HTERT RPE-1 (cell line): Measurements from ENCODE around the gene MAPK4.
"Not testable (repeated sequence)": the region's sequence is repeated elsewhere in the genome, so short reads cannot be mapped to it uniquely, and the experiment has no call there.

Source experiments
- in situ Hi-C: fragments of 300-500 bp; cut with MboI; formaldehyde crosslinking; loops from 4 replicates; pipeline ENCODE4 v1.14.3; 2020; ENCODE audit warnings: low sequenced_read_pairs

MAPK4 gene

GRCh38 chr18:50573679-50574078 lies 13.8 kb downstream of the MAPK4 start:
- in situ Hi-C loops: no loop called here

GRCh38 chr18:50578030-50578429 lies 18.1 kb downstream of the MAPK4 start:
- in situ Hi-C loops: no loop called here

- in situ Hi-C loops: no loop called here
Observed at GRCh38 chr18:50578651-50579050, 18.8 kb downstream of the MAPK4 start.

DNA sequence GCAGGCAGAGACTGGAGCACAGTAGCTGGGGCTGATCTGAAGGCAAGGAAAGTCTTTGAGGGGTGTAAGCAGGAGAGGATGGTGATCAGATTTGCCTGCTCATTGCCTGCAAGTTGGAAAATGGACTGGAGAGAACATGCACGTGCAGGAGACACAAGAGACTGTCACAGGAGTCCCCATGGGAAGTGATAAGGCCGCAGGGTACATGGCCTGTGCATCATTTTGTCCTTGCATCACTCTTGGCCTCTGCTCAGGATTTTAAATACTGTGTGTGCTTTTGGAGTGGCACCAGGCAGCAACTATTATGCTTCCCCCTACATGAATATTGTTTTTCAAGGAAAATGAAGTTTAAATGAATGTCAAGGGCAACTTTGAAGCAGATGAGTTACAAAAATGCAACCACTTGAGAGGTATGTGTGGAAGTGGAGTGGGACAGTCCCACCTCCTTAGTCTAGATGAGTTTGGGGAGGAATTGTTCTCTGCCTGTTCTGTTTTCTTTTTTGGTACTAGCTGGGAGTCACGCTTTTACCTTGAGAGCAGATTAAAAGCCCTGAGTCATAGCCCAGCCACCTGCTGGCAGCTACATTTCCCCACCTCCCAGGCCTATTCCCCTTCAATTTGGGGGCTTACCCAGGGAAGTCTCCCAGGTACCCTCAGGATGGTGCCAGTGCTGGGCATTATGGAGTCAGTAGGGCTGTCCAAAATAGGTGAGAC lies 19.3 kb downstream of the MAPK4 start:
- in situ Hi-C loops: no loop called here

- in situ Hi-C loops: no loop called here
Observed at GRCh38 chr18:50581517-50581916, 21.6 kb downstream of the MAPK4 start.

GRCh38 chr18:50582500-50582899 lies 22.6 kb downstream of the MAPK4 start:
- in situ Hi-C loops: no loop called here

GRCh38 chr18:50586710-50587109 lies 26.8 kb downstream of the MAPK4 start:
- in situ Hi-C loops: no loop called here

- in situ Hi-C loops: no loop called here
Observed at GRCh38 chr18:50590593-50590992, 30.7 kb downstream of the MAPK4 start.

DNA sequence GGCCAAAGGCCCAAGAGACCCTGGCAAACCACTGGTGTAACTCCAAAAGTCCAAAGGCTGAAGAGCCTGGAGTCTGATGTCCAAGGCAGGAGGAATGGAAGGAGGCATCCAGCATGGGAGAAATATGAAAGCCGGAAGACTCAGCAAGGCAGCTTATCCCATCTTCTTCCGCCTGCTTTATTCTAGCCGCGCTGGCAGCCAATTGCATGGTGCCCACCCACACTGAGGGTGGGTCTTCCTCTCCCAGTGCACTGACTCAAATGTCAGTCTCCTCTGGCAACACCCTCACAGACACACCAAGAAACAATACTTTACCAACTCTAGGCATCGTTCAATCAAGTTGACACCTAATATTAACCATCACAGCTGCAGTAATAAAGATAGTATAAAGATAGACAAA lies 34.1 kb downstream of the MAPK4 start:
- in situ Hi-C loops: no loop called here

GRCh38 chr18:50594942-50595341 lies 35.1 kb downstream of the MAPK4 start:
- in situ Hi-C loops: no loop called here

GRCh38 chr18:50602466-50602865 lies 42.6 kb downstream of the MAPK4 start:
- in situ Hi-C loops: no loop called here

DNA sequence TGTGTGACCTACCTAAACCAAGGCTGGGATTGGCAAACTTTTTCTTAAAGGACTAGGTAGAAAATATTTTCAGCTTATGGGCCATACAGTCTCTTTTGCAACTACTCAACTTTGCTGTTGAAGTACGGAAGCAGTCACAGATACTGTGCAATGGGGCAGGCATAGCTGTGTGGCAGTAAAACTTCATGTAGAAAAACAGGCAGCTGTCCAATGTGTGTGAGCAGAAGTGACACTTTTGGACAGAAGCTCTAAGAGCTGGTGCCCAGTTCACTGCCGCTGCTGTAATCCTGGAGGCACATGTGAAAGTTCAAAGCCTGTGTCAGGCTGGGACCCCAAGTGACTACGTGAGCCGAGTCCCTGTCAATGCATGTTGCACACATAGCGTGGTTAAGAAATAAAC lies 46.7 kb downstream of the MAPK4 start:
- in situ Hi-C loops: no loop called here

GRCh38 chr18:50607378-50607926 lies 47.6 kb downstream of the MAPK4 start:
- in situ Hi-C loops: no loop called here

DNA sequence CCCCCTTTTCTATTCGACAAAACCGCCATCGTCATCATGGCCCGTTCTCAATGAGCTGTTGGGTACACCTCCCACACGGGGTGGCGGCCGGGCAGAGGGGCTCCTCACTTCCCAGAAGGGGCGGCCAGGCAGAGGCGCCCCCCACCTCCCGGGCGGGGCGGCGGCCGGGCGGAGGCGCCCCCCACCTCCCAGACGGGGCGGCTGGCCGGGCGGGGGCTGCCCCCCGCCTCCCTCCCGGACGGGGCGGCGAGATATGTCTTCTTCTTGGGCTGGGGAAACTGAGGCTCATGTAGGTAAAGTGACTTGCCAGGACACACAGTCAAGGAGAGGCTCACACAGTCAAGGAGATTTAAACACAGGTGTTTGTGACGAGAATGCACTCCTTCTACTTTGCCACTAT lies 49.3 kb downstream of the MAPK4 start:
- in situ Hi-C loops: not testable (repeated sequence)

GRCh38 chr18:50610349-50610748 lies 50.5 kb downstream of the MAPK4 start:
- in situ Hi-C loops: no loop called here

GRCh38 chr18:50611529-50611941 lies 51.6 kb downstream of the MAPK4 start:
- in situ Hi-C loops: no loop called here

- in situ Hi-C loops: no loop called here
Observed at GRCh38 chr18:50614838-50615237, 55.0 kb downstream of the MAPK4 start.

DNA sequence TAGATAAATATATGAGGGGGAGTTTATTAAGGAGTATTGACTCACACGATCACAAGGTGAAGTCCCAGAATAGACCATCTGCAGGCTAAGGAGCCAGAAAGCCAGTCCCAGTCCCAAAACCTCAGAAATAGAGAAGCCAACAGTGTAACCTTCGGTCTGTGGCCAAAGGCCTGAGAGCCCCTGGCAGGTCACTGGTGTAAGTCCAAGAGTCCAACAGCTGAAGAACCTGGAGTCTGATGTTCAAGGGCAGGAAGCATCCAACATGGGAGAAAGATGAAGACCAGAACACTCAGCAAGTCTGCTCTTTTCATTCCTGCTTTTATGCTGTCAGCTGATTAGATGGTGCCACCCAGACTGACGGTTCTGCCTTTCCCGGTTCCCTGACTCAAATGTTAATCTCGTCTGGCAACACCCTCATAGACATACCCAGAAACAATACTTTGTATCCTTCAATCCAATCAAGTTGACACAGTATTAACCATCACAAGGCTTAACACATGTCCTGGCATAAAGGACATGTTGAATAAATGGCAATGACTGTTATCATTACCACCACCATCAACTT lies 56.7 kb downstream of the MAPK4 start:
- in situ Hi-C loops: no loop called here

DNA sequence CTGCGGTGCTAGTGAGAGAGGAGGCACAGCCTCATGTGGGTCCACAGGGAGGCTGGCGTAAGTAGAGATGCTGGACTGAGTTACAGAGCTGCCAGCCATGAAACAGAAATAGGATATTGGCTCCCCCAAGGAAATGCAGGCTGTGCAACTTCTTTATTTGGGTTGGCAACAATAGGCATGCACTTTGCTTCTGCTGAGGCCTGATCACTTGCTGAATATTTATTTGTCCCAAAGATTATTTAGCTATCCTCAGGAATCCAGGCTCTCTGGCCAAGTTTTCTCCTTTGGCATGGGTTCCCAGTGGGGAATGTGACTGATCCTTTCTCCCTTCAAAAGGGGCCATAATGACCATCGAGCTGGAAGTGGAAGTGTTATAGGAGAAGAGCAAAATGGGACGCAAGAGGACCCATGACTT lies 60.0 kb downstream of the MAPK4 start:
- in situ Hi-C loops: no loop called here

GRCh38 chr18:50620319-50620718 lies 60.4 kb downstream of the MAPK4 start:
- in situ Hi-C loops: no loop called here

- in situ Hi-C loops: no loop called here
Observed at GRCh38 chr18:50621366-50621765, 61.5 kb downstream of the MAPK4 start.

GRCh38 chr18:50622320-50622719 lies 62.4 kb downstream of the MAPK4 start:
- in situ Hi-C loops: no loop called here
